ENCODE measurements around the gene QKI.

DNA sequence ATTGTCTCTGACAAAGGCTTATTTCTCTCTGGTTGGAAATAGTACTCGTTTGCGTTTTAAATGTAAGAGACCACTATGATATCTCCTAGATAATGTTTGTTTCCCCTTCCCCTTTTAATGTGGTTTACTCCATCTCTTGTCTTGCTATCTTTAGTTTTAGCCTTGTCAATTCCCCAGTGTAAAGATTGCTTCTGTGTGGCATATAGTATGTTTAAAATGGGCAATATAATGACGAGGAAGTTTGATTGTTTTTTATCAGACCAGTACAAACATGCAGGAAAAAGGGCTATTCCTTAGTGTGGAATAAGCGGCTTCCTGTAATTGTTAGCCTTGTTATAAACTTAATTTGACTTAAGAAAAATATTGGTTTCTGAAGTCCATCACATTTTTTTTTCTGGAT, 3.1 kb downstream of the QKI start:
- TF ChIP-seq, protein P1, sequence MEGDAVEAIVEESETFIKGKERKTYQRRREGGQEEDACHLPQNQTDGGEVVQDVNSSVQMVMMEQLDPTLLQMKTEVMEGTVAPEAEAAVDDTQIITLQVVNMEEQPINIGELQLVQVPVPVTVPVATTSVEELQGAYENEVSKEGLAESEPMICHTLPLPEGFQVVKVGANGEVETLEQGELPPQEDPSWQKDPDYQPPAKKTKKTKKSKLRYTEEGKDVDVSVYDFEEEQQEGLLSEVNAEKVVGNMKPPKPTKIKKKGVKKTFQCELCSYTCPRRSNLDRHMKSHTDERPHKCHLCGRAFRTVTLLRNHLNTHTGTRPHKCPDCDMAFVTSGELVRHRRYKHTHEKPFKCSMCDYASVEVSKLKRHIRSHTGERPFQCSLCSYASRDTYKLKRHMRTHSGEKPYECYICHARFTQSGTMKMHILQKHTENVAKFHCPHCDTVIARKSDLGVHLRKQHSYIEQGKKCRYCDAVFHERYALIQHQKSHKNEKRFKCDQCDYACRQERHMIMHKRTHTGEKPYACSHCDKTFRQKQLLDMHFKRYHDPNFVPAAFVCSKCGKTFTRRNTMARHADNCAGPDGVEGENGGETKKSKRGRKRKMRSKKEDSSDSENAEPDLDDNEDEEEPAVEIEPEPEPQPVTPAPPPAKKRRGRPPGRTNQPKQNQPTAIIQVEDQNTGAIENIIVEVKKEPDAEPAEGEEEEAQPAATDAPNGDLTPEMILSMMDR (IDR thresholded peaks at IDR 0.05): no peak
- no peak for TF ChIP-seq POLR2A (IDR thresholded peaks at IDR 0.05)

Data from prostate gland (tissue), 2 donors.